GM21381 (cell line): ENCODE measurements around the gene RBM38.

ENCODE experiments used
- ATAC-seq: cut with Tn5 transposase; IDR thresholded peaks from one replicate; pipeline ENCODE4 v1.9.1; 2021; ENCODE audit warnings: mild to moderate bottlenecking, moderate library complexity; ENCODE audit not compliant: unreplicated experiment

Gene RBM38

DNA sequence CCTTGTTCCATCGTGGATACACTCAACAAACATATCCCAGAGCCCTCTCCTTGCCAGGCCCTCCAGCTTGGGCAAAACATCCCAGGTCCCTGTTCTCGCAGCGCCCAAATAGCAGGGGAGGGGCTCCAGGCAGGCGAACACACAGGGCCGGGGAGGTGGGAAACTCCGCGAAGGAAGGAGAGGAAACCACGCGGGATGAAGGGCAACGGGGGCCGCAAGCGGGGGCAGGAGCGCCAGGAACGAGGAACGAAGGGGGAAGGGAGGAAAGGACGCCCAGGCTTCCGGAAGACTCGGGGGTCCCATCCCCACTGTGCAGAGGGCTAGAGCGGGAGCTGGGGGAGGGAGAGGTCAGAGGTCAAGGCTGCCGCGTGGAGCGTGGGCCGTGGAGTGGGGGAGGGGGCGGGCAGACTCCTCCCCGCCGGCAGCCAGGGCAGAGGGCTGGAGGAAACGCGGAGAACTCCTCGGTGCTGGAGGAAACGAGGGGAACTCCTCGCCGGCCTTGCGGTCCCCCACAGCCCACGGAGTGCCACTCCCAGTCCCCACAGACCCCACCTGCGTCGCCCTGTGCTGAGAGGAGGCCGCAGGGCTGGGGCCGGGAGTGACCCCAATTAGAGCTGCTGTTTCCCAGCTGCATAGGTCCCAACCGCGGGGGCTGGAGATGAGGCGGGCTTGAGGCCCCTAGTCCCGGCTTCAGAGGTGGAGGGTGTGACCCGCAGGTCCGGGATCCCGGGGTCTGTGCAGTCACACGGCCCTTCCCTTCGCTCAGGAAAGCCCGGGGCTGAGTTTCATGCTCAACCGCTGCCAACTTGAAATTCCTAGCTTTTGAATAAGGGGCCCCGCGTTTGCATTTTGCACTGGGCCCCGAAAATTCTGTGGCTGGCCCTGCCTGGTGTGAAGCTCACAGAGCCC is 1.2 kb upstream of the RBM38 start:
- ATAC-seq = no peak

DNA sequence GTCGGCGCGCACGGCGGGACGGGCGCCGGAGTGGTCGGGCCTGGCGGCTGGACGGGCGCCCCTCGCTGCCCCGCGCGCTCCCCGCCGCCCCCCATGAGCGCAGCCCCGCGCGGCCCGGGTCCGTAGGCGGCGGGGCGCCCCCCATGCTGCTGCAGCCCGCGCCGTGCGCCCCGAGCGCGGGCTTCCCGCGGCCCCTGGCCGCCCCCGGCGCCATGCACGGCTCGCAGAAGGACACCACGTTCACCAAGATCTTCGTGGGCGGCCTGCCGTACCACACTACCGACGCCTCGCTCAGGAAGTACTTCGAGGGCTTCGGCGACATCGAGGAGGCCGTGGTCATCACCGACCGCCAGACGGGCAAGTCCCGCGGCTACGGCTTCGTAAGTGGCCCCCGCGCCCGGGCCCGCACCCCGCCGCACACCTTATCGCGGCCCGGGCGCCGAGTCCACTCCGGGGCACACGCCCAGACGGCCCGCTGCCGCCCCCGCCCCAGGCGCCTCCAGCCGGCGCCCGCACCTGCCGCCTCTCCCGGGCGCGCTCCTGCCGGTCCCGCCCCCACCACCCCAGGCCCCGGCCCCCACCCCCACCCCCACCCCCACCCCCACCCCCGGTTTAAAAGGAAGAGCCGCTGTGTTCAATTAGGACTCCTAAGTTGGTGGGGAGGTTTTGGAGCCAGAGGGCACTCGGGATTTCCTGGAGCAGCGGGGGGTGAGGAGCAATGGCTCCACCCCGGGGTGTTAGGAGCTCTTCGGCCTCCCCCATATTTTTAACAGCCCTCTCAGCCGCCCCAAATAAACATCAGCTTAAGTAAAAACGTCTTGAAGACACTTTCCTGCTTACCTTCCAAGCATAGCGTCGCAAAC is 474 bp downstream of the RBM38 start:
- peak; percentile 3 for ATAC-seq

DNA sequence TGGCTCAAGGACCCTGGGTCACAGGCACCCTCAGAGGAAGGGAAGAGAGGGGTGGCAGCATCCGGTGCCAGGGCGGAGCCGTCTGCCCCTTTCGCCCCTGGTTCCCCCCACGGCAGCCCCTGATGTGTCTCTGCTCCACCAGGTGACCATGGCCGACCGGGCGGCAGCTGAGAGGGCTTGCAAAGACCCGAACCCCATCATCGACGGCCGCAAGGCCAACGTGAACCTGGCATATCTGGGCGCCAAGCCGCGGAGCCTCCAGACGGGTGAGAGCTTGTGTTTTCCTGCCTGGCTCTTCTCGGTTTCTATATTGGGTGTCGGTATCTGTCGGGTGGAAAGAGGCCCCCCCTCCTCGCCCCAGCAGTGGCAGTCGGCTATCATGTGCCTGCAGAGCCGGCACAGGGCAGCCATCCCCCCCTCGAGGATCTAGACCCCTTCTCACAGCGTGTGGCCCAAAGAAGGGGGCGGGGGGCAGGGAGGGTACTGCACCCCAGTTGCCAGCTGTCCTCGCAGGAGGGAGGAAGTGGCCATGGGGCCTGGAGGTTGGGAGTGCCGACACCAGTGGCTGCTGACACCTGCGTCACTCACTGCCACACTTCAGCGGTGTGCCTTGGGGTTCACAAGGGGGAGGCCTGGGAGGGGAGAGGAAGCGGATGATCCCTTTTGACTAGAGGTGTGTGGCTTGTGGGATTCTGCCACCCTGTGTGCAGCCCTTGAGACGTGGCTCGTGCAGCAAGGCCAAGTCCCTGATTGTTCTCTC is 1.5 kb downstream of the RBM38 start:
- peak; percentile 21 for ATAC-seq

DNA sequence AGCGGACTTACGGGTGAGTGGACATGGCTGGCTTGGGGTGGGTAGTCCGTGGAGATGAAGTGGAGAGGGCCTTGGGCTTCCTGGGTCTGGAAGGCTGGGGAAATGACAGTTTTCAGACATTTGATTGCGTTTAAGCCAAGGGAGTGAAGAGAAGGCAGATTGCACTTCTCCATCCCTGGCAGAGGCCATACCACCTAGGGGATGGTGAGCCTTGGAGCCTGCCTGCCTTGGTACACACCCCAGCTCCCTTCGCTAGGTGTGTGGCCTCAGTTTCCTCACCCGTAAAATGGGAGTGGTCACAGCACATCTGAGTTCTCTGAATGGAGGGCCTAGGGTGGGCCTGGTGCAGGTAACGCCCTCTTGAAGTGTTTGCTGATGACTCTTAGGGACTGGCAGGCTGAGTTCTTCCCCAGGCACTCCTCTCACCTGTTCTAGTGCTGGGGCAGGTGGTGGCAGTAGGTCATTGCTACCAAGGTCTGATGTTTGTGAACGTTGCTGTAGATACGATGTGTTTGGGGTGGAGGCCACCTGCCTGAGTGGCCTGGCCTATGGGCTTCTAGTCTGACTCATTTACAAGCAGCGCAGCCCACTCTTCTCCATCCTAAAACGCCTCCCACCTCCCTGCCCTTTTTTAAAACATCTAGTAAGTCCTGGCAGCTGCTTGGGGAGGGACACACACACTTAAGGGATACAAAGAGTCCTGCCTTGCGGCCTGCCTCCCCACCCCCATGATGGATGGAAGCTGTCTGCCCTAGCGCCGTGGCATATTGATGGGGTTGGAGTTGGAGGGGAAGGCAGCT is 2.3 kb downstream of the RBM38 start:
- no peak for ATAC-seq

DNA sequence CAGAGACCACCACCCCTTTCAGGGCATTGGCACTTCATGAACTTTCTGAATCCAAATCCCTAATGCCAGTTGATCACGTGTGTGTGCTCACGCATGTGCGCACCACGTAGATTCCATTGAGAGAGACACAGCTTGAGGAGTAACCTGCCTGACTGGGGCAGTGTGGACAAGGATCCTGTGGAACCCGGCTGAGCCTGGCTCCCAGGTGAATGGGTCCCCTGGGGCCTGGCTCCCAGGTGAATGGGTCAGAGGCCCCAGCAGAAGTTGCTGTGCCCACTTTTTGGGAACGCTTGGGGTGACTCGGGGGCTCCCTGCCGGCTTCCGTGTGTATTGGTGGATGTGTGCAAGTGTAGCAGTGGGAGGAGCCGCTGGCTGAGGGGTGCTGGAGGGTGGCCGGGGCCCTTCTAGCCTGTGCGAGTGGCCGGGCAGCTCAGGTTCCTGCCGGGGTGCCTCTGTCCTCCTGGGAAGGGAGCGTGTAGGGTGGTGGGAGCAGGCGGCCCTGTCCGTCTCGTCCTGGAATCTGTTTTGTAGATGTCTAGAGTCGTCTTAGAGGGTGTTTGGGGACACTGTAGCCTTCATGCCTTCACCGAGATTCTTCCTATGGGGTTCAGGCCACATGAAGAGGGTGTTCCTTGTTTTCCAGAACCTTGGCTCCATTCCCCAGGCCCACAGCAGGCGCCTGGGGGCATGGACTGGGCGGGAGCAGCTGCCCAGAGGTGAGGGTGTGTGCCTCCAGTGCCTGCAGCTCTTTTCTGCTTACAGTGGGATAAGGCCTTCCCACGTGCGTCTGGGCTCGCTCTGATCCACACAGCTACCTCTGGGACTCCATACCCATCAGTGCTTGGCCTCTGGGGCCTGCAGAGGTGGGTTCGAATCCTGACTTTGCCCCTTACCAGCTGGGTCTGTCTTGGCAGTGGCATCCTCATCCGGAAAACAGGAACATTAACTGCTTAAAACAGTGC is 3.2 kb downstream of the RBM38 start:
- no peak for ATAC-seq

DNA sequence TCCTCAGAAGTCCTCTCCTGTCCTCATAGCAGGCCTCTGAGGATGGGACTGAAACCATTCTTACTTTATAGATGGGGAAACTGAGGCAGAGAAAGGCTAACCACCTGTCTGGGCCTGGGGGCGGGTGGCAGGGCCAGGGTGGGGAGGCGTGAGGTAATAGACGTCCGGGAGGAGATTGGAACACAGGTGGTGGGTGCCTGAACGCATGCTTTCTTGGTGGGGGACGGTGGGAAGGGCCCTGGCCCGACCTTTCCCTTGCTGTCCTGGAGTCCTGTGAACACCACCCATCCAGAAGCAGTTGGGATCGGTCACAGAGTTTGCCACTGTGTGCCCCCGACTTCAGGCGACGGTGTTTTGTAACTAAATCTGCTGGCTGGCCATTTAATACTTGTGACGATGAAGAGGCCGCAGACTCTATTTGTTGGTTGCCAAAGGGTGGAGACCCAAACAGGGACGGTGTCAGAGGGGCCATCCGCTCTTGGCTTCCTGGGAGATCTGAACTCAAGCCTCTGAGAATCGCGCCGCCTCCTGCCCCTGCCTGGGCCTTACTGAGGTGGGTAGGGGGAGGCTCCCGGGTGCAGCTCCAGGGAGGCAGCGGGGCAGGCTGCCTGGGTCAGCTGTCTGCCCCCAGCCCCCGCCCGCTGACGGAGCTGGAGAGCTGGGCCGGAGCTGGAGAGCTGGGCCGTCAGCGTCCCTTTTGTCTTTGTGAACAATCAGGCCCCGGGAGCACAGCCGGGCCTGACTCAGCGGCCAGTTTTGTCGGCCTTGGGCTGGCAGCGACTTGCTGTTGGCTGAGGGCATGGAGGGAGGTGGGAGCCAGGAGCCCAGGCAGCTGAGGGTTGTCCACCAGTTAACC is 4.1 kb downstream of the RBM38 start:
- ATAC-seq = no peak

DNA sequence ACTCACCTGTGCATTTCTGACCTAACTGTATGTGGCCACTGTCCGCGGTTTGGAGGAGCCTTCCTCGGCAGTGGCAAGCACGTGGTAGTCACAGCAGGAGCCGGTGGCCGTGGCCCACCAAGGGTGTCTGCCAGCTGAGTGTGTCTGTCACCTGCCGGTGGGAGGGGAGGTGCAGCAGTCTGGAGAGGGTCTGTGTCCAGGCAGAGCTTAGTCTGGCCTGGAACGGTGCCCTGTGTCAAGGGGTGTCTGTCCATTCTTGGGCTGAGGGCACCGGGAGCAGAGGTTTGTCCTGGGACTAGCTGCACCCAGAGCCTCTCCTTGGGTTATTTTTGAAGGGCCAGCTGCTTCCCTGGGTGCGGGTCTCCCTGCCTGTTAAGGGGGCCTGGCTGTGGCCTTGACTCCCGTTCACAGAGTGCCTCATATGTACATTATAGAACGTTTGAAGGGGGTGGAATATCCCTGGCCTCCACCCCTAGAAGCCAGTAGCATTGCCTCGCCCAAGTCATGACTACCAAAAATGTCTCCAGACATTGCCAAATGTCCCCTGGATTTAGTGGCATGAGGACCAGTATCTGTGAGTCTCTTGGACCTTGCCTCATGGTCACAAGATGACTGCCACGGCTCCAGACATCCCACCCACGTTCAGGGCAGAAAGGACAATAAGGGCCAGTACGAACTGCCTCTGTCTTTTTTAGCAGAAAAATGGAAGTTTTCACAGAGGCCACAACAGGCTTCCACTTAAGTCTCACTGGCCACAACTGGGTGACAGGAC is 5.2 kb downstream of the RBM38 start:
- no peak for ATAC-seq

DNA sequence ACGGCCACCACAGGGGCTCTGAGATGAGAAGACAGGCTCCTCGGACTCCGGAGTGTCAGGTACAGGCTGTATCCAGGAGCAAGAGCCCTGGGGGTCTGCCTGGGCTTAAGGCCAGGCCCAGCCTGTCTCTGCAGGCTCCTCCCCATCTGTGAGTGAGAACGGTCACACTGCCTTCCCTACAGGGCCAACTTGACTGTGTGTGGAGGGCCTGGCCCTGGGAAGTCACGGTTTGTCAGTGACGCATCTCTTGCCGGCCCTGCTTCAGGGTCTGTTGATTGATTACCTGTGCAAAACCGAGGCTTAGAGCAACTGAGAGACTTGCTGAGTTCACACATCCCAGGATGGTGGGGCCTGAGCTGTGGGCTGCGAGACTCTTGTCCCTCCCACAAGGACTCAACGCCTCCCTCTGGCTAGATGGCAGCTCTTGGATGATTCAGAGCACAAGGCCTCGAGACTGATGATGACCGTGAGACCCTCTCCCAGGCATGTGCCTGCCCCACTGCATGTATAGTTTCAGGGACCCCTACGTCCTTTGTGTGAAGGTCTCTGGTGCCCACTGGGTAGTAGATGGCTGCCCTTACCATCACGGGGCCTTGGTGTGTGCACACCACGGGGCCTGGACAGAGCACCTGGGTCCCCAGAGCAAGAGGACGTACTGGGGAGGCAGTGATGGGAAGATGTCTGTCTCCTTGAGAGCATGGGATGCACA is 5.9 kb downstream of the RBM38 start:
- no peak for ATAC-seq

DNA sequence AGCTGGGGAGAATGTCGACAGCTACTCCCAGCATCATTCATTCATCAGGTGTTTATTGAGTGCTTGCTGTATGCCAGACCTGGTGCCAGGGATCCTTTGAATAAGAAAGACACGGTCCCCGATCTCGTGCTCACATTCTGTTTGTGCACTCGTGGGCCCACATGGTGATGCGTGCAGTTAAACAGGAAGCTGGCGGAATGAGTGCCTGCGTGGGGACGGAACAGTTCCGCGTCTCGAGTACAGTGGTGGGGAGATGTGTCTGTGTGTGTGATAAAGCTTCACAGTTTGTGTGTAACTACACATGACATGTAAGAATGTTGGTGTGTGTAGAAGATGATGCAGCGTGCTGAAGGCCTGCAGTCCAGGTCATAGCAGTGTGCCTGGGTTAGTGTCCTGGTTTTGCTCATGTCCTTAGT is 6.5 kb downstream of the RBM38 start:
- peak; percentile 3 for ATAC-seq

DNA sequence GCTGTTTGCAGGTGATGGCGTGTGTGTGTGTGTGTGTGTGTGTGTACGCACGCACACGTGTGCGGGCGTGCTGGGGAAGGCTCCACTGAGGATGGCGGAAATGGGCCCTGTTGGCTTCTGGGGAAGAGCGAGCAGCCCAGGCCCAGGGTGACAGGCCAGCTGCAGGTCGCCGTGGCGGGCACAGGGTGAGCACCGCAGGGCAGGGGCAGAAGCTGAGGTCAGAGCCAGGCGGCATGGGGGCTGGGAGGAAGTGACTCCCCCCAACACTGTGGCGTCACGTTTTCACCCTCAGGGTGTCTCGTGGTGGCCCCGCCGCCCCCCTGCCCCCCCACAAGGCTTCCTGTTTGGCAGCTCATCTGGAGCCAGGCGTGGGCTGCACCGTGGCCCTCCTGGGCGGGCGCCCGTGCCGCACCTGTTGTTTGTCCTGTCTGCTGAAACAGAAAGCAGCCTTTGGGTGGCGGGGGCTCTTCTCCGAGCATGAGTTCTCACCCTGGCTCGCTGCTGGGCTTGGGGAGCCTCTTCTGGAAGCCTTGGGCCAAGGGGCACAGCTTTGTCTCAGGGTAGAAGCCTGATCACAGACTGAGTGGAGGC is 7.1 kb downstream of the RBM38 start:
- peak; percentile 60 for ATAC-seq

DNA sequence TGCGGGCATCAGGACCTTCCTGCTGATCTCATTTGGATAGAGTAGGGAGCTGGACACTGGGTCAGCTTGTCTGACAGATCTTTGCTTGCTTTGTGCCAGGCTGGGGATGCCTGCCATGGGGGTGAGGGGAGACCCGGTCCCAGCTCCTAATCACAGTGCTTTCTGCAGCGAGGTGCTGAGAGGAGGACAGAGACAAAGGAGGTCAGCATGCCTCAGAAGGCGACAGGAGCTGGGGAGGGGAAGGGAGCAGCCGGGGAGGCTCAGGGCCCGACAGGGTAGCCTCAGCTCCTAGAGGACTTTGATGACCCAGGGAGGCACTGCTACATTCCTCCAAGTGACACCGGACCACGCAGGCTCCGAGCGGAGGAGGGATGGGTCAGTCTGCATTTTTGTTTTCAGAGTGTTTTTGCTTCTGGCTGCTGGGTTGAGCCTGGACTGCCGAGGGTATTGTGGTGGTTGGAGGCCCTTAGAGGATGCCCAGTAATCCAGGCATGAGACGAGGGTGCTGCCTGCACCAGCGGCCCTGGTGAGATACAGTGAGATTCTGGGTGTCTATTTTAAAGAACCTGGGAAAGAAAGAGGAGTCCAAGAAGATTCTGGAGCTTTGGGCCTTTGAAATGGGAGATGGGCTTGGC is 7.8 kb downstream of the RBM38 start:
- ATAC-seq = no peak

DNA sequence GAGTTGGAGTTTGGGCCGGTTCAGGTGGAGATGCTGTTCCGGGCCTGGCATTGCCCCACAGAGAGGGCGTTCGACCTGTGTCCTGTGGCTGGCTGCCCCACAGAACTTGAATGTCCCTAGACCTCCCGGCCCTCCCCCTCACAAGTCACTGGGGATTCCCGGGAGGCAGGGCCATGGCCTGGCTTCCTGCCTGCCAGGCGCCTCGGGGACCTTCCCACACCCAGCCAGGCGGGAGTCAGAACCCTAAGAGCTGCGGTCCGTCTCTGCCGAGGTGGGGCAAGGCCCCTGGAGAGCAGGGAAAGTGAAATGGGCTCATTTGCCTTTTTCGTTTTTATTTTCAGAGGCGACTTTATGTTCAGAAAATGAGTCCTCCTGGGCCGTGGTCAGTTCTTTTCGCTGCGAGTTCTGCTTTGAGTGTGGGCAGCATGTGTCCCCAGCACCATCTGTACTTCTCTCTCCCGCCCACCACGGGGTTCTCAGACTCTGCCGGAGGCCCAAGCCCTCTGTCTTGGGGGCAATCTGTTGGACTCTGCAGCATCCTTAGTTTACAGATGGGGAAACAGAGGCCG is 8.5 kb downstream of the RBM38 start:
- peak; percentile 43 for ATAC-seq

DNA sequence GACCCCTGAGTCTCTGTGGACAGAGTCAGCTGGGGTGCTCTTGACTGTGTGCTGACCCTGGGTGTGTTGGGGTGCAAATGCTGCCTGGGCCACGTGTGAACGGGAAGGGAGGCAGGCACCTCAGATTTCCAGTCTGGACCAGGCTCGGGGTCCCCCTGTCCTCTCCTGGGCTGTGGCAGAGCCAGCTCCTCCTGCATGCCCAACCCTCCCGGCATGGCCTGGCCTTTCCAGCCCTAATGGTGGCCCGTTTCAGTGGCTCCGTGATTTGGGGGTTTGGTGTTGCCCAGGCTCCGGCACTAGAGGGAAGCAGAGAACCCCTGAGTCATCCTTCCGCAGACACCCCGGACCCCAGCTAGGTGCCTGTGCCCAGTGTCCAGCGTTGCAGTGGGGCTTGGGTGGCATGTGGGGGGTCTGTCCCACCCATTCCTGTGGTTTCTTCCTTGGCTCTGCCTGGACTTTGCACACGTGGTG is 9.1 kb downstream of the RBM38 start:
- ATAC-seq = no peak

DNA sequence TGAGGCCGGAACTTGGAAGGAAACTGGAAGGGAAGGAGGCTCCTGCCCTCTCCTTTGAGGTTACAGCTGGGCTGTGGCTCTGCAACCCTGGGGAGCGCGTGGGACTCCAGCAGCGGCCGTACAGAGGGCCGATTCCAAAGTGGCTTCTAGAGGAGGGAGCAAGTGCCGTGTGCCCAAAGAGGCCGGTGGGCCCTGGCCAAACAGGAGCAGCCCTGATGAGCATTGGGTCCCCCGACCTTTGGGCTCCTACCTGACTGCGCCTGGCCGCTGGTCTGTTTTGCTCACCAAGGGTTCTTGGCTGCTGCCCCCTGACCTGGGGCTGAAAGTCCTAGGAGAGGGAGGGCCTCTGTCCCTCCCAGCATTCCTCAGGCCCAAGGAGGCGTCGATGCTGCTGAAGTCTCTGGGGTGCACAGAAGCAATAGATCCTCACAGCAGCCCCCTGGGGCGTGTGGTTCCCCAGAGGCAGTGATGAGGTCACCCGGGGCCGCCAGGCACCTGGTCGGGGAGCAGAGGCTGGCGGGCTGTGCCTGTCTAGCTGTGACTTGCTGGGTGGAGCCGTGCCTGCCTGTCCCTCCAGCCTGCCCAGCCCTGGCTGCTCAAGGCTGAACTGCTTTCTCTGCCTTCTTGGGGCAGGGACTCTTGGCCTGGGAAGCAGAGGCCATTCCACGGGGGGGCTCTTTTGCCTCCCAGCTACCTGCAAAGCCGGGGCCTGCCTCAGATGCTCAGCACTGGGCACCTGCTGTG is 9.8 kb downstream of the RBM38 start:
- ATAC-seq = no peak

DNA sequence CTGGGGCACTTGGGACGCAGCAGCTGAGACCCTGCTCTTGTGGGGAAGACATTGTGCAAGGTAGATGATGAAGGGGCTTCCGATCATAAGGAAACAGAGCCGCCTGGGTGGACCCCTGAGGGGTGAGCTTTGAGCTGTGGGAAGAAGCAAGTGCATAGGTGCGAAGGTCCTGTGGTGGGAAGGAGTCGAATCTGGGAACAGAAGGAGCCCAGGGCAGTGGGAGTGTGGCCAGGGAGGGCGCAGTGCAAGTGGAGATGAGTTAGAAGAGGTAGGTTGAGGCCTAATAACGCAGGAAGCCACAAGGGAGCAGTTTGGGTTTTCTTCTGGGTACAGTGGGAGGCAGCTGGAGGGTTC is 10.3 kb downstream of the RBM38 start:
- ATAC-seq = no peak
